Prostate gland (tissue), 2 donors: Measurements from ENCODE around the gene USP20.

Experiments used
- POLR2A ChIP-seq: fragments of 450-650 bp; IDR thresholded peaks from one replicate; pipeline ENCODE4 v1.6.1; 2016; ENCODE audit warnings: antibody characterized with exemption, mild to moderate bottlenecking
- POLR2AphosphoS5 ChIP-seq: sonication (generic); formaldehyde crosslinking; IDR thresholded peaks from one replicate; pipeline ENCODE4 v1.6.1; 2017; ENCODE audit warnings: antibody characterized with exemption
- TF ChIP-seq, protein P1 (sequence below), 4 experiments: fragments of 200-600 bp in 2 of 4; fragments of 450-650 bp in 2 of 4; sonication (generic) in 2 of 4; IDR thresholded peaks; 1 replicate in 3 of 4; 2 replicates in 1 of 4; pipeline ENCODE4 v1.5.1; 2016 to 2019; ENCODE audit warnings: antibody characterized with exemption in 4 of 4, mild to moderate bottlenecking in 2 of 4, moderate library complexity in 2 of 4

DNA sequence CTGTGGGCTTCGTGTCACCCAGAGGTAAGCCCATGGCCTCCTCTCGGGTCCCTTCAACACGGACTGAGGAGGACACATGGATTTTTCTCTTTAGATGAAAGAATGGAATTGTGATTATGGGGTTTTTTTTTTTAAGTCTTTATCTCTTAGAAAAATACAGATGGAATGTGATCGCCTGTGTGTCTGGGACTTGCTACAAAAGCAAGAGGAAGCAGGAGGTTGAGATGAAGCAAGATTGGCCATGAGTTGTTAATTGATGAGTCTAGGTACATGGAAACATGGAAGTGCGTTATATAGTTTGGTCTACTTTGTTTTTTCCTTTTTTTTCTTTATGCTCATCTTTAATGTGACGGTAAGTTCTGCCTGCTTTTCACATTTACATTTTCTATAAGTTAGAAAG is 14.6 kb downstream of the USP20 start:
- TF ChIP-seq, protein P1, sequence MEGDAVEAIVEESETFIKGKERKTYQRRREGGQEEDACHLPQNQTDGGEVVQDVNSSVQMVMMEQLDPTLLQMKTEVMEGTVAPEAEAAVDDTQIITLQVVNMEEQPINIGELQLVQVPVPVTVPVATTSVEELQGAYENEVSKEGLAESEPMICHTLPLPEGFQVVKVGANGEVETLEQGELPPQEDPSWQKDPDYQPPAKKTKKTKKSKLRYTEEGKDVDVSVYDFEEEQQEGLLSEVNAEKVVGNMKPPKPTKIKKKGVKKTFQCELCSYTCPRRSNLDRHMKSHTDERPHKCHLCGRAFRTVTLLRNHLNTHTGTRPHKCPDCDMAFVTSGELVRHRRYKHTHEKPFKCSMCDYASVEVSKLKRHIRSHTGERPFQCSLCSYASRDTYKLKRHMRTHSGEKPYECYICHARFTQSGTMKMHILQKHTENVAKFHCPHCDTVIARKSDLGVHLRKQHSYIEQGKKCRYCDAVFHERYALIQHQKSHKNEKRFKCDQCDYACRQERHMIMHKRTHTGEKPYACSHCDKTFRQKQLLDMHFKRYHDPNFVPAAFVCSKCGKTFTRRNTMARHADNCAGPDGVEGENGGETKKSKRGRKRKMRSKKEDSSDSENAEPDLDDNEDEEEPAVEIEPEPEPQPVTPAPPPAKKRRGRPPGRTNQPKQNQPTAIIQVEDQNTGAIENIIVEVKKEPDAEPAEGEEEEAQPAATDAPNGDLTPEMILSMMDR (IDR thresholded peaks at IDR 0.05) = no peak
- no peak for TF ChIP-seq POLR2A
- no peak for TF ChIP-seq POLR2AphosphoS5
